HepG2 (cell line): ENCODE data around the gene WIPF3. TPM values are rescaled to one million over a fixed set of nuclear protein-coding genes. Genes with fewer than 3 reads are reported as not detected.

Experiments
- ATAC-seq: fragments of 200-7000 bp; cut with Tn5 transposase; 3 replicates; pipeline ENCODE4 v1.9.1; 2020; ENCODE audit warnings: mild to moderate bottlenecking, moderate library complexity
- BruUV-seq: library from RNA; stranded (reverse); fragments of 400-500 nt; replicated peaks from 2 replicates; lab custom pipeline; 2021; lab: Mats Ljungman, UMichigan
- CTCF ChIA-PET: fragments of 300-600 bp; formaldehyde crosslinking; extraction: SDS; loops from one replicate; lab custom pipeline; 2021; ENCODE audit warnings: low total read pairs, inconsistent platforms, low intra/inter-chr PET ratio; lab: Yijun Ruan, JAX
- POLR2A ChIA-PET: fragments of 350-600 bp; sonication (Branson Sonifier 250); formaldehyde crosslinking; loops from one replicate; lab custom pipeline; 2020; ENCODE audit warnings: antibody characterized with exemption, inconsistent platforms; lab: Yijun Ruan, JAX
- DNase-seq: peaks from one replicate; pipeline ENCODE4 v3.0.0-alpha.2; 2015; ENCODE audit warnings: low spot score
- FAIRE-seq: peaks from 3 replicates; lab custom pipeline; 2011; peaks lifted over from hg19 to GRCh38; lab: Jason Lieb, UNC
- H2AFZ ChIP-seq: one replicate; pipeline ENCODE4 v1.6.1; 2011; ENCODE audit warnings: low read length, inconsistent platforms
- H3K27ac ChIP-seq: fragments of 300-600 bp; 3 replicates; pipeline ENCODE4 v1.8.0; 2011; ENCODE audit warnings: mixed run types, mild to moderate bottlenecking, mixed read lengths, low read length, inconsistent platforms; ENCODE audit not compliant: insufficient read depth; ENCODE audit errors: extremely low read length
- H3K27me3 ChIP-seq, 2 experiments: fragments of 200-600 bp in 1 of 2; 2 replicates in 1 of 2; 3 replicates in 1 of 2; pipeline versions ENCODE4 v1.6.0 to v1.8.0; 2011; ENCODE audit warnings: low read length in 2 of 2, mild to moderate bottlenecking in 2 of 2, moderate library complexity in 2 of 2, inconsistent platforms in 1 of 2; ENCODE audit not compliant: insufficient read depth in 2 of 2, control insufficient read depth in 1 of 2
- H3K36me3 ChIP-seq, 2 experiments: fragments of 200-600 bp in 1 of 2; replicated peaks in 1 of 2; 2 replicates in 1 of 2; 3 replicates in 1 of 2; pipeline versions ENCODE4 v1.5.1 to v1.8.0; 2011; ENCODE audit warnings: low read length in 2 of 2, inconsistent platforms in 1 of 2; ENCODE audit not compliant: insufficient read depth in 2 of 2, control insufficient read depth in 1 of 2
- H3K4me1 ChIP-seq: 2 replicates; pipeline ENCODE4 v1.5.1; 2012; ENCODE audit warnings: low read length, inconsistent platforms; ENCODE audit not compliant: insufficient read depth
- H3K4me2 ChIP-seq: 2 replicates; pipeline ENCODE4 v1.6.0; 2011; ENCODE audit warnings: low read depth, low read length, inconsistent platforms
- H3K4me3 ChIP-seq, 3 experiments: fragments of 200-600 bp in 1 of 3; sonication (generic), shearing (Covaris generic) in 1 of 3; replicated peaks in 1 of 3; 2 replicates each; pipeline ENCODE4 v1.5.1; 2011 to 2016; ENCODE audit warnings: low read length in 3 of 3, inconsistent platforms in 2 of 3, low read depth in 2 of 3, mild to moderate bottlenecking in 2 of 3, control low read depth in 1 of 3, mixed read lengths in 1 of 3; ENCODE audit not compliant: insufficient read depth in 1 of 3
- H3K79me2 ChIP-seq: one replicate; pipeline ENCODE4 v1.6.1; 2011; ENCODE audit warnings: low read length, inconsistent platforms; ENCODE audit not compliant: insufficient read depth
- H3K9ac ChIP-seq: 2 replicates; pipeline ENCODE4 v1.6.0; 2011; ENCODE audit warnings: mild to moderate bottlenecking, low read depth, low read length, inconsistent platforms; ENCODE audit not compliant: insufficient read depth
- H3K9me3 ChIP-seq: 2 replicates; pipeline ENCODE4 v1.5.1; 2012; ENCODE audit warnings: mild to moderate bottlenecking, low read length
- H4K20me1 ChIP-seq: 2 replicates; pipeline ENCODE4 v1.6.0; 2011; ENCODE audit warnings: inconsistent platforms, mild to moderate bottlenecking, low read length, moderate library complexity; ENCODE audit not compliant: insufficient read depth
- ATF7 ChIP-seq, 2 experiments: fragments of 450-650 bp in 1 of 2; sonication (generic) in 1 of 2; formaldehyde crosslinking in 1 of 2; IDR thresholded peaks; 2 replicates each; pipeline versions ENCODE4 v1.4.0 to v1.6.1; 2016 to 2020; ENCODE audit warnings: antibody characterized with exemption in 1 of 2, mild to moderate bottlenecking in 1 of 2, missing genetic modification reagents in 1 of 2
- FOXO1 ChIP-seq: sonication (generic); formaldehyde crosslinking; IDR thresholded peaks from 2 replicates; pipeline ENCODE4 v1.4.0; 2020; ENCODE audit warnings: missing genetic modification reagents
- GABPB1 ChIP-seq: IDR thresholded peaks from 2 replicates; pipeline ENCODE4 v1.6.1; 2016; ENCODE audit warnings: mild to moderate bottlenecking, missing genetic modification reagents, moderate library complexity, missing compliant biosample characterization
- KAT2B ChIP-seq: fragments of 150-350 bp; IDR thresholded peaks from 2 replicates; pipeline ENCODE4 v1.6.1; 2014; ENCODE audit warnings: low read depth, low read length, borderline replicate concordance
- MTA1 ChIP-seq: sonication (generic); formaldehyde crosslinking; IDR thresholded peaks from 2 replicates; pipeline ENCODE4 v1.4.0; 2020; ENCODE audit warnings: missing genetic modification reagents, mild to moderate bottlenecking, borderline replicate concordance
- NFE2L2 ChIP-seq: fragments of 150-350 bp; IDR thresholded peaks from 2 replicates; pipeline ENCODE4 v1.6.1; 2014; ENCODE audit warnings: low read length
- POLR2AphosphoS5 ChIP-seq: IDR thresholded peaks from 2 replicates; pipeline ENCODE4 v1.6.1; 2012; ENCODE audit warnings: low read depth, low read length
- SIN3B ChIP-seq: fragments of 150-350 bp; IDR thresholded peaks from 2 replicates; pipeline ENCODE4 v1.6.1; 2014; ENCODE audit warnings: low read length
- SP1 ChIP-seq, 2 experiments: fragments of 450-650 bp in 1 of 2; sonication (generic) in 1 of 2; formaldehyde crosslinking in 1 of 2; IDR thresholded peaks; 2 replicates each; pipeline versions ENCODE4 v1.4.0 to v1.6.1; 2016 to 2020; ENCODE audit warnings: missing genetic modification reagents in 1 of 2
- ZNF354B ChIP-seq: sonication (generic); formaldehyde crosslinking; IDR thresholded peaks from 2 replicates; pipeline ENCODE4 v1.8.0; 2022; ENCODE audit warnings: mild to moderate bottlenecking, missing genetic modification reagents
- ZNF784 ChIP-seq: sonication (generic); formaldehyde crosslinking; IDR thresholded peaks from 2 replicates; pipeline ENCODE4 v1.5.1; 2020; ENCODE audit warnings: missing genetic modification reagents, mild to moderate bottlenecking, borderline replicate concordance
- WGBS: methylation state at CpG from one replicate; pipeline ENCODE4 v1.1.6; 2017; ENCODE audit warnings: low lambda C conversion rate; 5-methylcytosine and 5-hydroxymethylcytosine counted together
- in situ Hi-C: cut with HindIII; loops from 2 replicates; pipeline ENCODE4 v1.10.0; 2017; ENCODE audit warnings: low pct_unique_long_range_greater_than_20kb; ENCODE audit not compliant: extremely low pct_ligation_motif_present
- intact Hi-C: fragments of 100-400 bp; cut with micrococcal nuclease; formaldehyde crosslinking; loops from one replicate; pipeline ENCODE4 v1.10.0; 2022; ENCODE audit not compliant: unreplicated experiment
- polyA plus RNA-seq, 8 experiments: library from polyadenylated mRNA; depleted of rRNA in 3 of 8; stranded (reverse) in 7 of 8; unstranded in 1 of 8; fragments of >200 nt; fragmentation: Illumina TruSeq in 4 of 8; extraction: Trizol in 4 of 8; gene quantifications; 2 replicates each; pipeline versions ENCODE4 v1.2.1 to v1.2.3, GENCODE V29; 2011 to 2016; ENCODE audit warnings: low read depth in 4 of 8, missing spikeins in 1 of 8, mixed read lengths in 1 of 8; ENCODE audit not compliant: insufficient read depth in 1 of 8
- total RNA-seq, 5 experiments: library from RNA; depleted of rRNA; stranded (reverse); fragments of >200 nt; fragmentation: Illumina TruSeq; extraction: Trizol; gene quantifications; 2 replicates each; pipeline ENCODE4 v1.2.3, GENCODE V29; 2016; ENCODE audit warnings: low read depth in 1 of 5

WIPF3 gene
- total and polyA plus RNA-seq, 2 of the 13 experiments (the other 11 are each of a cell fraction or from before 2014, with no cell fraction given), result 0.03 TPM; not detected in 1

GRCh38 chr7:29917641-29918040, 111.3 kb downstream of the WIPF3 start:
- Histone ChIP-seq H3K9me3 (no peaks in the 10 kb centered on the region), H3K4me3 (no peak overlapping the region), H3K27ac (no peak overlapping the region), H3K36me3 (peaks cover 13 to 15% of the 10 kb centered on the region in 2 experiments), H3K9ac (no peak overlapping the region), H3K27me3 (no peaks in the 10 kb centered on the region), H3K4me2 (no peak overlapping the region), H4K20me1 (peaks cover 8% of the 10 kb centered on the region; the same call in 1 of the 2 replicates), H3K79me2 (no peaks in the 10 kb centered on the region), H2AFZ (no peak overlapping the region), H3K4me1 (no peaks in the 10 kb centered on the region)
- DNase-seq, result no peak
- in situ Hi-C loops, result no loop called here
- ChIA-PET POLR2A (no interaction called here), CTCF (no interaction called here)
- 94% methylated on average over 3 of the region's 4 CpGs for WGBS
- FAIRE-seq, result no peak
- TF ChIP-seq ATF7 (IDR thresholded peaks at IDR 0.05) (no peak), ATF7 (CRISPR knock-in tag; IDR thresholded peaks at IDR 0.05) (no peak), GABPB1 (CRISPR knock-in tag) (no peak), FOXO1 (CRISPR knock-in tag) (no peak), ZNF354B (CRISPR knock-in tag) (no peak), KAT2B (no peak), NFE2L2 (no peak), MTA1 (CRISPR knock-in tag) (no peak), POLR2AphosphoS5 (no peak), SIN3B (no peak), SP1 (IDR thresholded peaks at IDR 0.05) (no peak), SP1 (CRISPR knock-in tag; IDR thresholded peaks at IDR 0.05) (no peak), ZNF784 (no peak)
- BruUV-seq, result no TSS peak
- no peak for ATAC-seq
- intact Hi-C loops, result no loop called here
